Peyer's patch (tissue), 4 donors: ENCODE data around the gene ARHGAP26. TPM values are rescaled to one million over a fixed set of nuclear protein-coding genes. Genes with fewer than 3 reads are reported as not detected.

ENCODE experiments used
- DNase-seq, 3 donors: peaks; one replicate each; pipeline ENCODE4 v3.0.0-alpha.2; 2017 to 2019
- H3K27ac ChIP-seq, 4 donors: fragments of 200-600 bp; sonication (generic); one replicate each; pipeline ENCODE4 v1.5.1; 2016 to 2019
- H3K27me3 ChIP-seq, 2 donors: fragments of 200-600 bp; sonication (generic); one replicate each; pipeline ENCODE4 v1.5.1; 2019
- H3K36me3 ChIP-seq, 3 donors: fragments of 200-600 bp; sonication (generic); one replicate each; pipeline ENCODE4 v1.5.1; 2016 to 2019
- H3K4me1 ChIP-seq, 4 donors: fragments of 200-600 bp; sonication (generic); one replicate each; pipeline ENCODE4 v1.5.1; 2016 to 2019
- H3K4me3 ChIP-seq, 4 donors: fragments of 200-600 bp; sonication (generic); 1 replicate in 3 of 4; 2 replicates in 1 of 4; pipeline ENCODE4 v1.5.1; 2016 to 2019; ENCODE audit warnings: mild to moderate bottlenecking in 1 of 4
- H3K9me3 ChIP-seq, 4 donors: fragments of 200-600 bp; sonication (generic); one replicate each; pipeline ENCODE4 v1.5.1; 2016 to 2019; ENCODE audit warnings: mild to moderate bottlenecking in 1 of 4
- CTCF ChIP-seq, 6 experiments: fragments of 450-650 bp in 4 of 6; fragments of 200-600 bp in 2 of 6; sonication (generic) in 1 of 6; IDR thresholded peaks; one replicate each; pipeline ENCODE4 v1.5.1; 2017 to 2019; ENCODE audit warnings: antibody characterized with exemption in 6 of 6, mild to moderate bottlenecking in 3 of 6, moderate library complexity in 1 of 6
- POLR2A ChIP-seq, 2 donors: fragments of 450-650 bp; IDR thresholded peaks; one replicate each; pipeline ENCODE4 v1.5.1; 2017; ENCODE audit warnings: antibody characterized with exemption in 2 of 2, mild to moderate bottlenecking in 2 of 2, moderate library complexity in 2 of 2
- total RNA-seq, 4 donors: library from RNA; depleted of rRNA; stranded (reverse); fragments of >200 nt; gene quantifications; one replicate each; pipeline ENCODE4 v1.1.0, GENCODE V29; 2016

The ARHGAP26 gene
- total RNA-seq, 4 donors from 2014 or later, result 60.1 to 180 (median 126) TPM

- H3K4me3 ChIP-seq, result no peak overlapping the region
- no peak for DNase-seq
Observed at GRCh38 chr5:143047091-143047490, 276.9 kb downstream of the ARHGAP26 start.

GRCh38 chr5:143050183-143050582 lies 280.0 kb downstream of the ARHGAP26 start:
- no peak overlapping the region for H3K27ac ChIP-seq
- H3K9me3 ChIP-seq, result no peaks in the 10 kb centered on the region
- H3K36me3 ChIP-seq, result peaks cover 0 to 14% (median 0%) of the 10 kb centered on the region in 3 donors
- H3K27me3 ChIP-seq, result no peaks in the 10 kb centered on the region
- no peak overlapping the region for H3K4me3 ChIP-seq
- DNase-seq, result no peak
- H3K4me1 ChIP-seq, result peaks cover 0 to 7% (median 0%) of the 10 kb centered on the region in 4 donors
- TF ChIP-seq POLR2A (IDR thresholded peaks at IDR 0.05) (no peak), CTCF (IDR thresholded peaks at IDR 0.05) (no peak)

More at GRCh38 chr5:143047091-143047490, 276.9 kb downstream of the ARHGAP26 start:
- Histone ChIP-seq H3K27ac (no peak overlapping the region), H3K36me3 (peaks cover 0 to 36% (median 0%) of the 10 kb centered on the region in 3 donors), H3K9me3 (no peaks in the 10 kb centered on the region), H3K27me3 (no peaks in the 10 kb centered on the region), H3K4me1 (peaks cover 0 to 4% (median 0%) of the 10 kb centered on the region in 4 donors)
- TF ChIP-seq POLR2A (IDR thresholded peaks at IDR 0.05) (no peak), CTCF (IDR thresholded peaks at IDR 0.05) (no peak)

GRCh38 chr5:143051244-143052058 lies 281.3 kb downstream of the ARHGAP26 start:
- DNase-seq, result no peak
- peaks cover 0 to 12% (median 0%) of the 10 kb centered on the region in 3 donors for H3K36me3 ChIP-seq
- TF ChIP-seq POLR2A (IDR thresholded peaks at IDR 0.05) (no peak), CTCF (IDR thresholded peaks at IDR 0.05) (no peak)
- H3K4me1 ChIP-seq, result peaks cover 0 to 7% (median 0%) of the 10 kb centered on the region in 4 donors
- no peaks in the 10 kb centered on the region for H3K9me3 ChIP-seq
- no peak overlapping the region for H3K4me3 ChIP-seq
- H3K27ac ChIP-seq, result peak overlapping the region in 3 of 4 donors; percentile 35 to 58 (median 43)
- no peaks in the 10 kb centered on the region for H3K27me3 ChIP-seq

- TF ChIP-seq CTCF (IDR thresholded peaks at IDR 0.05) (no peak), POLR2A (IDR thresholded peaks at IDR 0.05) (no peak)
- Histone ChIP-seq H3K36me3 (peaks cover 0 to 22% (median 0%) of the 10 kb centered on the region in 3 donors), H3K4me3 (no peak overlapping the region), H3K27me3 (no peaks in the 10 kb centered on the region), H3K4me1 (peaks cover 0 to 7% (median 0%) of the 10 kb centered on the region in 4 donors), H3K27ac (no peak overlapping the region), H3K9me3 (no peaks in the 10 kb centered on the region)
- no peak for DNase-seq
Observed at GRCh38 chr5:143052967-143053682, 282.9 kb downstream of the ARHGAP26 start.

GRCh38 chr5:143053780-143054179 lies 283.6 kb downstream of the ARHGAP26 start:
- Histone ChIP-seq H3K36me3 (peaks cover 0 to 25% (median 0%) of the 10 kb centered on the region in 3 donors), H3K9me3 (no peaks in the 10 kb centered on the region), H3K4me1 (peaks cover 0 to 7% (median 0%) of the 10 kb centered on the region in 4 donors), H3K27me3 (no peaks in the 10 kb centered on the region), H3K27ac (no peak overlapping the region), H3K4me3 (no peak overlapping the region)
- DNase-seq, result no peak
- no peak for TF ChIP-seq CTCF (IDR thresholded peaks at IDR 0.05)
- TF ChIP-seq POLR2A (IDR thresholded peaks at IDR 0.05), result no peak
